GM12878 (cell line): ENCODE results near the gene GLRX5. TPM values are rescaled to one million over a fixed set of nuclear protein-coding genes. Genes with fewer than 3 reads are reported as not detected.

Experiments
- ATF2 ChIP-seq: IDR thresholded peaks from 2 replicates; pipeline ENCODE4 v1.6.1; 2012; ENCODE audit warnings: low read length, inconsistent platforms
- BCL3 ChIP-seq: IDR thresholded peaks from 2 replicates; pipeline ENCODE4 v1.6.1; 2011; ENCODE audit warnings: borderline replicate concordance, low read depth, mild to moderate bottlenecking, moderate library complexity, low read length; ENCODE audit not compliant: insufficient read depth, poor library complexity, severe bottlenecking
- CTCF ChIP-seq, 3 experiments: IDR thresholded peaks in 2 of 3; conservative IDR thresholded peaks in 1 of 3; 2 replicates each; pipeline ENCODE4 v1.5.1; 2011; ENCODE audit warnings: low read depth in 3 of 3, low read length in 3 of 3, mild to moderate bottlenecking in 3 of 3, control low read depth in 2 of 3, moderate library complexity in 2 of 3, inconsistent platforms in 1 of 3, mixed read lengths in 1 of 3; ENCODE audit not compliant: control insufficient read depth in 2 of 3, insufficient read depth in 1 of 3; ENCODE audit errors: extremely low read depth in 1 of 3
- DPF2 ChIP-seq: fragments of 450-650 bp; IDR thresholded peaks from 2 replicates; pipeline ENCODE4 v1.6.1; 2017; ENCODE audit warnings: mild to moderate bottlenecking
- E4F1 ChIP-seq: fragments of 450-650 bp; IDR thresholded peaks from 2 replicates; pipeline ENCODE4 v1.6.1; 2018; ENCODE audit warnings: borderline replicate concordance, mild to moderate bottlenecking; ENCODE audit not compliant: partially characterized antibody
- GABPA ChIP-seq: IDR thresholded peaks from 2 replicates; pipeline ENCODE4 v1.6.1; 2014; ENCODE audit warnings: antibody characterized with exemption, low read depth, mild to moderate bottlenecking, inconsistent platforms
- IKZF1 ChIP-seq: fragments of 450-650 bp; conservative IDR thresholded peaks from 2 replicates; pipeline ENCODE4 v1.6.1; 2017; ENCODE audit warnings: antibody characterized with exemption, mild to moderate bottlenecking
- MTA3 ChIP-seq: IDR thresholded peaks from 2 replicates; pipeline ENCODE4 v1.6.1; 2012; ENCODE audit warnings: low read length, inconsistent platforms, borderline replicate concordance
- NRF1 ChIP-seq: conservative IDR thresholded peaks from 2 replicates; pipeline ENCODE4 v1.6.1; 2011; ENCODE audit warnings: mild to moderate bottlenecking, low read depth, low read length, improper control_type of control experiment
- PBX3 ChIP-seq: IDR thresholded peaks from 2 replicates; pipeline ENCODE4 v1.6.1; 2011; ENCODE audit warnings: mild to moderate bottlenecking, low read depth, low read length, moderate library complexity; ENCODE audit not compliant: insufficient replicate concordance
- POLR2AphosphoS5 ChIP-seq: IDR thresholded peaks from 2 replicates; pipeline ENCODE4 v1.6.1; 2011; ENCODE audit warnings: mild to moderate bottlenecking, low read length, inconsistent platforms
- RB1 ChIP-seq: fragments of 450-650 bp; formaldehyde crosslinking; IDR thresholded peaks from 2 replicates; pipeline ENCODE4 v1.6.1; 2017; ENCODE audit warnings: mild to moderate bottlenecking, borderline replicate concordance
- RCOR1 ChIP-seq: conservative IDR thresholded peaks from 2 replicates; pipeline ENCODE4 v1.6.1; 2012; ENCODE audit warnings: low read depth, low read length, improper control_type of control experiment
- SKIL ChIP-seq: fragments of 450-650 bp; IDR thresholded peaks from 2 replicates; pipeline ENCODE4 v1.6.1; 2017; ENCODE audit warnings: mild to moderate bottlenecking, low read depth, inconsistent platforms; ENCODE audit not compliant: poor library complexity, severe bottlenecking
- SMAD1 ChIP-seq: fragments of 450-650 bp; IDR thresholded peaks from 2 replicates; pipeline ENCODE4 v1.6.1; 2018; ENCODE audit warnings: mild to moderate bottlenecking, low read depth; ENCODE audit not compliant: partially characterized antibody
- SMARCA5 ChIP-seq: fragments of 450-650 bp; IDR thresholded peaks from 2 replicates; pipeline ENCODE4 v1.6.1; 2017; ENCODE audit warnings: mild to moderate bottlenecking
- SUZ12 ChIP-seq: fragments of 200-600 bp; sonication (generic); IDR thresholded peaks from one replicate; pipeline ENCODE4 v1.6.1; 2018; ENCODE audit warnings: antibody characterized with exemption, mild to moderate bottlenecking; ENCODE audit not compliant: unreplicated experiment
- YBX1 ChIP-seq: fragments of 450-650 bp; IDR thresholded peaks from 2 replicates; pipeline ENCODE4 v1.6.1; 2016; ENCODE audit warnings: antibody characterized with exemption
- ZNF207 ChIP-seq: fragments of 450-650 bp; IDR thresholded peaks from 2 replicates; pipeline ENCODE4 v1.6.1; 2014; ENCODE audit warnings: antibody characterized with exemption, mild to moderate bottlenecking, borderline replicate concordance
- polyA plus RNA-seq, 11 experiments: library from polyadenylated mRNA; depleted of rRNA in 4 of 11; unstranded in 6 of 11; stranded (reverse) in 5 of 11; fragments of >200 nt; fragmentation: Nextera tagmentation in 4 of 11; fragmentation: Illumina TruSeq in 1 of 11; extraction: Ambion mirVana in 4 of 11; extraction: Trizol in 1 of 11; gene quantifications; 1 replicate in 1 of 11; 2 replicates in 10 of 11; pipeline versions ENCODE4 v1.2.1 to v1.2.3, GENCODE V29; 2011 to 2016; ENCODE audit warnings: inconsistent platforms in 2 of 11, missing spikeins in 2 of 11, low read depth in 1 of 11
- total RNA-seq, 4 experiments: library from RNA; depleted of rRNA in 3 of 4; stranded (reverse); fragments of >200 nt in 3 of 4; fragmentation: Illumina TruSeq in 1 of 4; extraction: Trizol in 1 of 4; gene quantifications; 2 replicates each; pipeline versions ENCODE4 v1.2.1 to v1.2.3, GENCODE V29; 2013 to 2021

The GLRX5 gene
- total and polyA plus RNA-seq, 10 of the 15 experiments (the other 5 are each of a cell fraction or from before 2014, with no cell fraction given), result 12.8 to 139 (median 55.4) TPM

GRCh38 chr14:95495538-95496025, 39.3 kb upstream of the GLRX5 start (continued):
- TF ChIP-seq E4F1 (no peak), DPF2 (peak; percentile 100), SKIL (peak; percentile 95), SMARCA5 (0 out of 2 replicates have a peak, but pooled peaks have one; percentile 5), YBX1 (no peak), RB1 (no peak), GABPA (no peak), NRF1 (no peak), POLR2AphosphoS5 (0 out of 2 replicates have a peak, but pooled peaks have one; percentile 68), PBX3 (peak; percentile 25), MTA3 (peak; percentile 98), RCOR1 (0 out of 2 replicates have a peak, but pooled peaks have one; percentile 63), SUZ12 (no peak), CTCF (IDR thresholded peaks at IDR 0.05 in 2 of 3, conservative IDR thresholded peaks at IDR 0.05 in 1 of 3; ENCODE audit: control insufficient read depth in 2 of 3, extremely low read depth in 1 of 3, insufficient read depth in 1 of 3, low read depth in 3 of 3, low read length in 3 of 3) (no peak), BCL3 (peak; percentile 94), ZNF207 (0 out of 2 replicates have a peak, but pooled peaks have one; percentile 25), ATF2 (peak; percentile 72), IKZF1 (peak; percentile 99), SMAD1 (no peak)
